GM12892 (cell line): ENCODE data around the gene CDC5L.

Experiments used
- POLR2A ChIP-seq: IDR thresholded peaks from 2 replicates; pipeline ENCODE4 v1.6.1; 2011; ENCODE audit warnings: low read depth, low read length, control low read depth
- TAF1 ChIP-seq: IDR thresholded peaks from 2 replicates; pipeline ENCODE4 v1.6.1; 2011; ENCODE audit warnings: low read depth, mild to moderate bottlenecking, control low read depth, low read length, borderline replicate concordance

DNA sequence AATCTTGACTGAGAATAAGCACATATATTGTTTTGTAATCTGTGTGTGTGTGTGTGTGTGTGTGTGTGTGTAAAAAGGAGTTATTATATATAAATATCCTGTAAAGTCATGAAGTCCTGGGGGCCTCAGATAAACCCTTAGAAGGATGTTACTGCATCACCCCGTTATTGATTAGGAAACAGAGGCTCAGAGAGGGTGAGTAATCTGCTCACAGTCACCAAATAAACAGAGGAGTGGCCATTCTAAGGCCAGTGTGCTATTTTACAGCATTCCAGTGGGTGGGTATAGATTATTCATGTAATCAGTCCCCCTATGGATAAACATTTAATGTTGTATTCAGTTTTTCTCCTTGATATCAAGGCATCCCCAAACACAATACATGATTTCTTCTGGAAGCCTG lies 87.1 kb downstream of the CDC5L start:
- TF ChIP-seq POLR2A (no peak), TAF1 (no peak)
